ENCODE data around the gene KCNH4.

The KCNH4 gene

GRCh38 chr17:42136654-42137051, 44.3 kb downstream of the KCNH4 start:
- Histone ChIP-seq H3K27me3 (ENCODE audit: control insufficient read depth, low read length) (no peaks in the 10 kb centered on the region), H3K4me1 (ENCODE audit: control insufficient read depth, low read length) (peaks cover 68% of the 10 kb centered on the region), H4K20me1 (ENCODE audit: control insufficient read depth, insufficient read depth, low read depth, low read length) (peaks cover 28% of the 10 kb centered on the region), H3F3A (ENCODE audit: control insufficient read depth, insufficient read depth) (peaks cover 24% of the 10 kb centered on the region), H3K9me3 (ENCODE audit: control insufficient read depth, insufficient read depth, low read length) (no peaks in the 10 kb centered on the region), H3K4me3 (ENCODE audit: low read length) (peak overlapping the region; percentile 30), H3K27ac (ENCODE audit: low read depth, low read length) (peak overlapping the region; percentile 29), H3K79me2 (ENCODE audit: control insufficient read depth, low read length) (peaks cover 91% of the 10 kb centered on the region), H3K4me2 (ENCODE audit: low read length) (peak overlapping the region; percentile 56), H3K36me3 (ENCODE audit: control insufficient read depth, low read length) (peaks cover 45% of the 10 kb centered on the region), H3K9me2 (replicated peaks; ENCODE audit: control insufficient read depth, low read length) (no peaks in the 10 kb centered on the region)
- no peak for TF ChIP-seq CTCF (IDR thresholded peaks at IDR 0.05; ENCODE audit: low read depth, low read length, poor library complexity, severe bottlenecking)
- no peak for TF ChIP-seq EZH2phosphoT487 (IDR thresholded peaks at IDR 0.05; ENCODE audit: borderline replicate concordance, low read length)

- no peak for TF ChIP-seq CTCF (IDR thresholded peaks at IDR 0.05; ENCODE audit: low read depth, low read length, poor library complexity, severe bottlenecking)
- no peak for TF ChIP-seq EZH2phosphoT487 (IDR thresholded peaks at IDR 0.05; ENCODE audit: borderline replicate concordance, low read length)
- peak overlapping the region; percentile 56 for H3K4me2 ChIP-seq (ENCODE audit: low read length)
- no peaks in the 10 kb centered on the region for H3K9me3 ChIP-seq (ENCODE audit: control insufficient read depth, insufficient read depth, low read length)
- peaks cover 24% of the 10 kb centered on the region for H3F3A ChIP-seq (ENCODE audit: control insufficient read depth, insufficient read depth)
- H4K20me1 ChIP-seq (ENCODE audit: control insufficient read depth, insufficient read depth, low read depth, low read length), result peaks cover 28% of the 10 kb centered on the region
- peak overlapping the region; percentile 30 for H3K4me3 ChIP-seq (ENCODE audit: low read length)
- H3K36me3 ChIP-seq (ENCODE audit: control insufficient read depth, low read length), result peaks cover 45% of the 10 kb centered on the region
- peaks cover 73% of the 10 kb centered on the region for H3K4me1 ChIP-seq (ENCODE audit: control insufficient read depth, low read length)
- H3K27ac ChIP-seq (ENCODE audit: low read depth, low read length), result peak overlapping the region; percentile 29
- no peaks in the 10 kb centered on the region for H3K9me2 ChIP-seq (replicated peaks; ENCODE audit: control insufficient read depth, low read length)
- peaks cover 91% of the 10 kb centered on the region for H3K79me2 ChIP-seq (ENCODE audit: control insufficient read depth, low read length)
- H3K27me3 ChIP-seq (ENCODE audit: control insufficient read depth, low read length), result no peaks in the 10 kb centered on the region
These were observed 45.0 kb downstream of the KCNH4 start for GRCh38 chr17:42135664-42136653.

GRCh38 chr17:42135151-42135550, 45.8 kb downstream of the KCNH4 start:
- Histone ChIP-seq H3K9me3 (ENCODE audit: control insufficient read depth, insufficient read depth, low read length) (no peaks in the 10 kb centered on the region), H3K4me2 (ENCODE audit: low read length) (peak overlapping the region; percentile 56), H3K27ac (ENCODE audit: low read depth, low read length) (peak overlapping the region; percentile 29), H4K20me1 (ENCODE audit: control insufficient read depth, insufficient read depth, low read depth, low read length) (peaks cover 28% of the 10 kb centered on the region), H3K4me3 (ENCODE audit: low read length) (no peak overlapping the region), H3K27me3 (ENCODE audit: control insufficient read depth, low read length) (no peaks in the 10 kb centered on the region), H3K9me2 (replicated peaks; ENCODE audit: control insufficient read depth, low read length) (no peaks in the 10 kb centered on the region), H3F3A (ENCODE audit: control insufficient read depth, insufficient read depth) (peaks cover 24% of the 10 kb centered on the region), H3K79me2 (ENCODE audit: control insufficient read depth, low read length) (peaks cover 89% of the 10 kb centered on the region), H3K4me1 (ENCODE audit: control insufficient read depth, low read length) (peaks cover 73% of the 10 kb centered on the region), H3K36me3 (ENCODE audit: control insufficient read depth, low read length) (peaks cover 51% of the 10 kb centered on the region)
- TF ChIP-seq CTCF (IDR thresholded peaks at IDR 0.05; ENCODE audit: low read depth, low read length, poor library complexity, severe bottlenecking), result no peak
- no peak for TF ChIP-seq EZH2phosphoT487 (IDR thresholded peaks at IDR 0.05; ENCODE audit: borderline replicate concordance, low read length)

Data from DOHH2 (cell line).